HUES48 (cell line): Measurements from ENCODE around the gene CTNNA2.

Source experiments
- H3K27ac ChIP-seq: one replicate; pipeline ENCODE4 v1.7.0; 2013; ENCODE audit warnings: low read depth, low read length, inconsistent platforms
- H3K27me3 ChIP-seq: 2 replicates; pipeline ENCODE4 v1.6.1; 2013; ENCODE audit warnings: mild to moderate bottlenecking, low read length; ENCODE audit not compliant: control insufficient read depth, insufficient read depth
- H3K36me3 ChIP-seq: 2 replicates; pipeline ENCODE4 v1.6.1; 2013; ENCODE audit warnings: low read length; ENCODE audit not compliant: control insufficient read depth, insufficient read depth
- H3K4me1 ChIP-seq: 2 replicates; pipeline ENCODE4 v1.6.1; 2013; ENCODE audit warnings: mild to moderate bottlenecking, low read length; ENCODE audit not compliant: control insufficient read depth, insufficient read depth
- H3K4me3 ChIP-seq: 2 replicates; pipeline ENCODE4 v1.5.1; 2013; ENCODE audit warnings: mild to moderate bottlenecking, low read depth, low read length
- H3K9ac ChIP-seq: 2 replicates; pipeline ENCODE4 v1.6.1; 2013; ENCODE audit warnings: mild to moderate bottlenecking, low read depth, low read length, moderate library complexity
- H3K9me3 ChIP-seq: 2 replicates; pipeline ENCODE4 v1.6.1; 2013; ENCODE audit warnings: low read length; ENCODE audit not compliant: control insufficient read depth, insufficient read depth

CTNNA2 gene

GRCh38 chr2:80242355-80242910 lies 729.6 kb downstream of the CTNNA2 start:
- Histone ChIP-seq H3K36me3 (no peaks in the 10 kb centered on the region), H3K9me3 (no peaks in the 10 kb centered on the region), H3K9ac (no peak overlapping the region), H3K4me1 (no peaks in the 10 kb centered on the region), H3K27me3 (no peaks in the 10 kb centered on the region), H3K27ac (no peak overlapping the region), H3K4me3 (no peak overlapping the region)

GRCh38 chr2:80244905-80245584 lies 732.2 kb downstream of the CTNNA2 start:
- no peak overlapping the region for H3K4me3 ChIP-seq
- H3K4me1 ChIP-seq = peaks cover 4% of the 10 kb centered on the region; the same call in 1 of the 2 replicates
- no peaks in the 10 kb centered on the region for H3K27me3 ChIP-seq
- no peaks in the 10 kb centered on the region for H3K36me3 ChIP-seq
- no peaks in the 10 kb centered on the region for H3K9me3 ChIP-seq
- no peak overlapping the region for H3K9ac ChIP-seq
- H3K27ac ChIP-seq = no peak overlapping the region

GRCh38 chr2:80246534-80246933 lies 733.7 kb downstream of the CTNNA2 start:
- Histone ChIP-seq H3K9ac (no peak overlapping the region), H3K9me3 (no peaks in the 10 kb centered on the region), H3K4me3 (no peak overlapping the region), H3K4me1 (peaks cover 11% of the 10 kb centered on the region; the same call in 1 of the 2 replicates), H3K27ac (no peak overlapping the region), H3K36me3 (no peaks in the 10 kb centered on the region), H3K27me3 (no peaks in the 10 kb centered on the region)

GRCh38 chr2:80247339-80247738 lies 734.5 kb downstream of the CTNNA2 start:
- no peak overlapping the region for H3K4me3 ChIP-seq
- no peak overlapping the region for H3K9ac ChIP-seq
- no peaks in the 10 kb centered on the region for H3K27me3 ChIP-seq
- no peaks in the 10 kb centered on the region for H3K36me3 ChIP-seq
- peaks cover 11% of the 10 kb centered on the region; the same call in 1 of the 2 replicates for H3K4me1 ChIP-seq
- H3K27ac ChIP-seq = no peak overlapping the region
- no peaks in the 10 kb centered on the region for H3K9me3 ChIP-seq

DNA sequence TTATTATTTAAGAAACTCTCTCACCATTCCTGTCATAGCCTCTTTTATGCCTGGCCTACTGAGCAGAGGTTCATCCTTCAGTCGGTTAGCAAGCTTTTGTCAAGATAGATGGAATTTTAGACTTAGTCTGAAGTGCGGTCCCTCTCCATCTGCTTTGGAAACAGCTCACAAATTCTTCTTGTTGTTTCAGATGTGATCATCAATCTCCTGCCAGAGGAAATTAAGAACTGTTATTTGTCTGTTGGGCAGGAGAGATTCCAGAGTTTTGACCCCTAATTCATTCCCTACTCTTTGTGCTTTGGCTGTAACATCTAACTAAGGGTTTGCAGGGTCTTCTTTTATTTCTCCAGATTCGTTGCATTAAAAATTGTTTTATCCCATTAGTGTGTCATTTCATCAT lies 735.3 kb downstream of the CTNNA2 start:
- no peak overlapping the region for H3K4me3 ChIP-seq
- no peaks in the 10 kb centered on the region for H3K9me3 ChIP-seq
- H3K27ac ChIP-seq = no peak overlapping the region
- H3K9ac ChIP-seq = no peak overlapping the region
- H3K27me3 ChIP-seq = no peaks in the 10 kb centered on the region
- H3K4me1 ChIP-seq = peaks cover 11% of the 10 kb centered on the region; the same call in 1 of the 2 replicates
- no peaks in the 10 kb centered on the region for H3K36me3 ChIP-seq

DNA sequence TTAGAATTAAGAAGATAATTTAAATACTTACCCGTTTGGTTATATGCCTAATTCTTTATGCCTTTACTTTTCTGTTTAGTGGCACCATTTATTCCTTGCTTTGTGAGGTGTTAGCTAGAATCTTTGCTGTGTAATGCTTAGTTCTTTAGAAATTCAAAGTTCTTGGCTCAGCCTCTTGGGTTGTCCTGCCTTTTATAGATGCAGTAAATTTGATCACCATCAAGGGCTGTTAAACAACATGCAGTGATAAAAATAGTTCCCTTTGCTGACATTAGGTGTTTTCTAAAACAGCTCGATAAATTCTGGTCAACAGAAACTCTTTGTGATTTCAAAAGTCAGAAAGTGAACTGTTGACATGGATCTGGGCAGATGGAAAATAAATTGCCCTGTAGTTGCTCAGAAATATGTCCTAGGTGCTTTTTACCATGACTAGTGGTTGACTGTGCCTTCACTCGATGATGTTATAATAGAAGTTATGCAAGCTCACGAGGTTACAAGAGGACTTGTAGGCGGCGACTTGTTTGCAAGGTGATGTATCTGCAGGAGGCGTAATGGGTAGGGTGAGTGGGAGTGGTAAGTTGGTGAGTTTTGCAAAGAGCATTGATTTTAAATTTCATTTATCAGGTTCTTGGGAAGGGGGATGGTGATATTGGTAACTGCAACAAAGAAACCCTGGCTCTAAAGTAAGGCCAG lies 739.6 kb downstream of the CTNNA2 start:
- Histone ChIP-seq H3K4me3 (no peak overlapping the region), H3K4me1 (peaks cover 14% of the 10 kb centered on the region), H3K9me3 (no peaks in the 10 kb centered on the region), H3K27ac (no peak overlapping the region), H3K36me3 (no peaks in the 10 kb centered on the region), H3K9ac (no peak overlapping the region), H3K27me3 (no peaks in the 10 kb centered on the region)

GRCh38 chr2:80255918-80256781 lies 743.3 kb downstream of the CTNNA2 start:
- Histone ChIP-seq H3K9ac (no peak overlapping the region), H3K4me3 (no peak overlapping the region), H3K27ac (no peak overlapping the region), H3K4me1 (peaks cover 3% of the 10 kb centered on the region; the same call in 1 of the 2 replicates), H3K27me3 (no peaks in the 10 kb centered on the region), H3K9me3 (no peaks in the 10 kb centered on the region), H3K36me3 (no peaks in the 10 kb centered on the region)

GRCh38 chr2:80256782-80257167 lies 743.9 kb downstream of the CTNNA2 start:
- Histone ChIP-seq H3K36me3 (no peaks in the 10 kb centered on the region), H3K9me3 (no peaks in the 10 kb centered on the region), H3K27me3 (no peaks in the 10 kb centered on the region), H3K27ac (no peak overlapping the region), H3K4me3 (no peak overlapping the region), H3K4me1 (peaks cover 3% of the 10 kb centered on the region; the same call in 1 of the 2 replicates), H3K9ac (no peak overlapping the region)

- Histone ChIP-seq H3K9me3 (no peaks in the 10 kb centered on the region), H3K4me1 (peaks cover 3% of the 10 kb centered on the region; the same call in 1 of the 2 replicates), H3K4me3 (no peak overlapping the region), H3K9ac (no peak overlapping the region), H3K27me3 (no peaks in the 10 kb centered on the region), H3K27ac (no peak overlapping the region), H3K36me3 (no peaks in the 10 kb centered on the region)
These were observed 744.6 kb downstream of the CTNNA2 start for GRCh38 chr2:80257450-80257849.

DNA sequence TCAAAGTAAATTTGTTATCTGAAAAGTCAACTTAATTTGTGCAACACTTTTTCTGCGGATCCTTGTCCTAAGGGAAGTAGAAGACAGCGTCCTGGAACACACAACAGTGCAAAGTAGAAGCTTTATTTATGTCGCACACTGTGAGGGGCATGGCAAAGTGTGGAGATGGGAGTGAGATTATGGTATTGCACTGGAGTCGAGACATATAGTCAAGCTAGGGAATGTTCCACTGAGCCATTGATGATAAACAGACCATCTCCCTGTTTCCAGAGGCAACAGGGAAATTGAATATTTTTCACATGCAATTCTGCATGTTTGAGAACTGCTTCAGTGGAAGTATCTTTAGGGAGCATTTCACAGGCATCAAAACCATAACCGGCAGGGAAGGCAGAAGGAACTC lies 745.5 kb downstream of the CTNNA2 start:
- no peaks in the 10 kb centered on the region for H3K36me3 ChIP-seq
- H3K4me3 ChIP-seq = no peak overlapping the region
- peaks cover 3% of the 10 kb centered on the region; the same call in 1 of the 2 replicates for H3K4me1 ChIP-seq
- no peak overlapping the region for H3K27ac ChIP-seq
- H3K27me3 ChIP-seq = no peaks in the 10 kb centered on the region
- H3K9me3 ChIP-seq = no peaks in the 10 kb centered on the region
- H3K9ac ChIP-seq = no peak overlapping the region
